ENCODE results near the gene TEX44. TPM values are rescaled to one million over a fixed set of nuclear protein-coding genes. Genes with fewer than 3 reads are reported as not detected.

The TEX44 gene
- total and polyA plus RNA-seq, 9 of the 15 experiments (the other 6 are each of a cell fraction or from before 2014, with no cell fraction given): not detected

DNA sequence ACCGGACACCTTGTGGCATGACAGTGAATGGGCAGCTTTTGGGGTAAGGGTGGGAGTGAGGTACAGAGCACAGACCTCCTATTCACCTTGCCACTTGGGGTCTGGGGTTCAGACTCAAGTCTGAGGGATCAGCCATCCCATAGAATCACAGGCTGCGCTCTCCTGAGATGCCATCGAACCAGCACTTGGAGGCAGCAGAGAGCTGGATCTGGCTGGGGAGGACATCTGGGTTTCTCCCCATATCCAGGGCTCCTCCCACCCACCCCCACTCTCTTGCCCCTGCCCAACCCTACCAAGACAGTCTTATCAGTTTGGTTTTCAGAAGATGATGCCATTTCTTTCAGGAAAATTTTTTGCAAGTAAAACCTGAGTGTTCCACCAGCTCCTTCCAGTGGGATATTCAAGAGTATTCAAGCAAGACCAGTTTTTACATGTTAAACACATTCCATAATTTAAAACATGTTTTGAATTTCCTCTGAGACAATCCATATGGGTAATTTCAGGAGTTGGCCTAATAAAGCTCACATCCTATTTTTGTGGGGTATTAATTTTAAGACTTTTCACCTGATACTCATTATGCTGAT, 29.2 kb upstream of the TEX44 start:
- Histone ChIP-seq H4K20me1 (replicated peaks; ENCODE audit: control insufficient read depth, insufficient read depth, low read length) (no peaks in the 10 kb centered on the region), H3K36me3 (ENCODE audit: control insufficient read depth, insufficient read depth, low read length) (no peaks in the 10 kb centered on the region), H3K9ac (ENCODE audit: insufficient read depth in 1 of 2, low read depth in 2 of 2, low read length in 2 of 2) (no peak overlapping the region), H3K4me2 (ENCODE audit: insufficient read depth, low read length) (no peak overlapping the region), H3K4me3 (no peak overlapping the region), H3K79me2 (ENCODE audit: control insufficient read depth, insufficient read depth, low read length) (no peaks in the 10 kb centered on the region), H3K9me1 (ENCODE audit: control insufficient read depth, insufficient read depth, low read length) (no peaks in the 10 kb centered on the region), H3K27ac (ENCODE audit: extremely low read depth, low read depth, low read length) (no peak overlapping the region), H3K9me3 (replicated peaks; ENCODE audit: control insufficient read depth, insufficient read depth, low read depth, low read length) (no peaks in the 10 kb centered on the region), H2AFZ (ENCODE audit: low read depth, low read length) (no peak overlapping the region), H3K4me1 (replicated peaks in 1 of 2; ENCODE audit: control insufficient read depth in 2 of 2, insufficient read depth in 2 of 2, low read length in 2 of 2) (no peaks in the 10 kb centered on the region; a peak in 1 of 5 replicates), H3K27me3 (ENCODE audit: control insufficient read depth in 2 of 2, insufficient read depth in 2 of 2, low read length in 2 of 2) (no peaks in the 10 kb centered on the region; a peak in 1 of 5 replicates)
- BruUV-seq (replicated peaks): no TSS peak
- peak; percentile 75 for FAIRE-seq
- peak; percentile 78 to 81 (median 80) for DNase-seq (ENCODE audit: extremely low read depth in 1 of 4, low spot score in 3 of 4)
- ATAC-seq: peak; percentile 98
- TF ChIP-seq, protein P1, sequence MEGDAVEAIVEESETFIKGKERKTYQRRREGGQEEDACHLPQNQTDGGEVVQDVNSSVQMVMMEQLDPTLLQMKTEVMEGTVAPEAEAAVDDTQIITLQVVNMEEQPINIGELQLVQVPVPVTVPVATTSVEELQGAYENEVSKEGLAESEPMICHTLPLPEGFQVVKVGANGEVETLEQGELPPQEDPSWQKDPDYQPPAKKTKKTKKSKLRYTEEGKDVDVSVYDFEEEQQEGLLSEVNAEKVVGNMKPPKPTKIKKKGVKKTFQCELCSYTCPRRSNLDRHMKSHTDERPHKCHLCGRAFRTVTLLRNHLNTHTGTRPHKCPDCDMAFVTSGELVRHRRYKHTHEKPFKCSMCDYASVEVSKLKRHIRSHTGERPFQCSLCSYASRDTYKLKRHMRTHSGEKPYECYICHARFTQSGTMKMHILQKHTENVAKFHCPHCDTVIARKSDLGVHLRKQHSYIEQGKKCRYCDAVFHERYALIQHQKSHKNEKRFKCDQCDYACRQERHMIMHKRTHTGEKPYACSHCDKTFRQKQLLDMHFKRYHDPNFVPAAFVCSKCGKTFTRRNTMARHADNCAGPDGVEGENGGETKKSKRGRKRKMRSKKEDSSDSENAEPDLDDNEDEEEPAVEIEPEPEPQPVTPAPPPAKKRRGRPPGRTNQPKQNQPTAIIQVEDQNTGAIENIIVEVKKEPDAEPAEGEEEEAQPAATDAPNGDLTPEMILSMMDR (IDR thresholded peaks at IDR 0.05 in 2 of 3, conservative IDR thresholded peaks at IDR 0.05 in 1 of 3; ENCODE audit: insufficient read depth in 2 of 3, low read depth in 1 of 3, low read length in 3 of 3): peak; percentile 56 to 78 (median 75)
- TF ChIP-seq SMC3 (conservative IDR thresholded peaks at IDR 0.05; ENCODE audit: insufficient read depth, low read depth, low read length) (peak; percentile 55; the same call in 1 of the 2 replicates), RCOR1 (IDR thresholded peaks at IDR 0.05; ENCODE audit: borderline replicate concordance in 1 of 2, low read depth in 2 of 2, low read length in 2 of 2) (0 out of 4 replicates have a peak, but pooled peaks of 1 of the 2 experiments have one; percentile 9), SMARCE1 (IDR thresholded peaks at IDR 0.05) (no peak), RAD21 (CRISPR knock-in tag; conservative IDR thresholded peaks at IDR 0.05 in 1 of 2, IDR thresholded peaks at IDR 0.05 in 1 of 2) (peak; percentile 19 to 58; a peak in 3 of 4 replicates), MAX (CRISPR knock-in tag; IDR thresholded peaks at IDR 0.05) (no peak), MAZ (CRISPR knock-in tag; conservative IDR thresholded peaks at IDR 0.05 in 1 of 2, IDR thresholded peaks at IDR 0.05 in 1 of 2) (0 out of 4 replicates have a peak, but pooled peaks of 1 of the 2 experiments have one; percentile 12)
- TF ChIP-seq, protein P2, sequence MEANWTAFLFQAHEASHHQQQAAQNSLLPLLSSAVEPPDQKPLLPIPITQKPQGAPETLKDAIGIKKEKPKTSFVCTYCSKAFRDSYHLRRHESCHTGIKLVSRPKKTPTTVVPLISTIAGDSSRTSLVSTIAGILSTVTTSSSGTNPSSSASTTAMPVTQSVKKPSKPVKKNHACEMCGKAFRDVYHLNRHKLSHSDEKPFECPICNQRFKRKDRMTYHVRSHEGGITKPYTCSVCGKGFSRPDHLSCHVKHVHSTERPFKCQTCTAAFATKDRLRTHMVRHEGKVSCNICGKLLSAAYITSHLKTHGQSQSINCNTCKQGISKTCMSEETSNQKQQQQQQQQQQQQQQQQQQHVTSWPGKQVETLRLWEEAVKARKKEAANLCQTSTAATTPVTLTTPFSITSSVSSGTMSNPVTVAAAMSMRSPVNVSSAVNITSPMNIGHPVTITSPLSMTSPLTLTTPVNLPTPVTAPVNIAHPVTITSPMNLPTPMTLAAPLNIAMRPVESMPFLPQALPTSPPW (CRISPR knock-in tag; IDR thresholded peaks at IDR 0.05): peak; percentile 57
- 0% methylated on average over 1 of the region's 3 CpGs for WGBS (ENCODE audit: insufficient coverage, low coverage, missing lambda C conversion rate)
- in situ Hi-C loops (cut with MboI): no loop called here
- POLR2A ChIA-PET: interaction anchor here (1.5 kb wide), 1 partner anchor 35 kb away, joined by 4 read pairs; no protein-coding TSS in a partner anchor
- CTCF ChIA-PET (ENCODE audit: low intra/inter-chr PET ratio): interaction anchor here (0.6 to 1.7 kb wide), 4 partner anchors 38 to 152 kb away, joined by 3 to 6 read pairs (median 4); no protein-coding TSS in a partner anchor
- intact Hi-C loops (cut with micrococcal nuclease): loop anchor here (1.0 to 2.0 kb wide), 3 partner anchors 38 to 152 kb away; no protein-coding TSS in a partner anchor
